NCI-H2196 treated with DMSO at 0.1 percent for 48 hours (cell line): ENCODE measurements around the gene SRPX2.

Experiments
- DNase-seq: peaks from one replicate; lab custom pipeline; 2025; ENCODE audit not compliant: unreplicated experiment; lab: John Stamatoyannopoulos, UW

Gene SRPX2

DNA sequence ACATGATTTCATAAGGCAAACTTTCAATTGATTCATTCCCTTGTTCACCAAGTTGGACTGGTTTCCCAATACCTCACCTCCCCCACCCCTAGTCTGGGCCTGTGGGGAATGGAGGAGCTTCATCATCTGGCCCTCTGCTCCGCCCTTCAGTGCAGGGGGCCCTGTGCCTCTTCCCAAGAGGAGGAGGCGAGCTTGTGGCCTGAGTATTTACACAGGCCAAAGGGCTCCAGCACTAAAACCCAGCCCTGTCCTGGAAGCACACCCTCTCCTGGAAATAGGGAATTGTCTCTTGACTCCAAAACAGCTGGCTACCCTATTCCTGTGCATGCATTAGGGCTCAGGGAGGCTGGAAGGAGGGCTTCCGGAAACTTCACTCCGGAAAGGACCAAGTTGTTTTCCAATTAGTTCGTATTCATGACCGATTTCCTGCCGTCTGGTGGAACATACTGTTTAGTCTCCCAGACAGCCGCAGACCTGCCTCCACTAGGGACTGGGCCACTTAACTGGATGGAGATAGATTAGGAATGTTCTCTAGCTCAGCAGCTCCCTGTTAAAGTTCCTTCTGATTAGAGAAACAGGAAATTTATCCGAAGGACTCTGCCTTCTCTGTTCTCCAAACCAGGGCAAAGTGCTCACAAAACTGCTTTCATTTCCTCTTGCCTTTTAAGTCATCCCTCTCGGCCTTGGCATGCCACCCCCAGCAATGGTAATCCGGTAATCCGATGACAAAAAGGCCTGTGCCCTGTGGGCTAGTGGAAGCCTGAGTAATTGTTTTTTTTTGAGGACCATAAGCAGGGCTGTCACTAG is 5.8 kb downstream of the SRPX2 start:
- DNase-seq, result no peak

DNA sequence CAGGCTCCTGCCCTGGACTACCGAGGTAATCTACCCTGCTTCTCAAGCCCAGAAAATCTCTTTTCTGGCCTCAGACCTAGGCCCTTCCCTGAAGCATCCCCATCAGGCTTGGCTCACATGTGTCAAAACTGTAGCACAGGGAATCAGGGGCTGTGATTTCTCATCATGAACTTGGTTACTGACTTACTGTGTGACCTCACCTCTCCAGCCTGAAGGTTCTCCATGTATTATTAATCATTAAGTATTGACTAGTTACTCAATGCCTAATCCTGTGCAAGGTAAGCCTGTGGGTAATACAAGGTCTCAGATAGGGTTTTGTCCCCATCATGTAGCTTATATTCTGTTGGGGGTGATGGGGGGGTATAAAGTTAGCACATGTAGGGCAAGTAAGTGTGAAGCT is 6.8 kb downstream of the SRPX2 start:
- DNase-seq, result no peak

DNA sequence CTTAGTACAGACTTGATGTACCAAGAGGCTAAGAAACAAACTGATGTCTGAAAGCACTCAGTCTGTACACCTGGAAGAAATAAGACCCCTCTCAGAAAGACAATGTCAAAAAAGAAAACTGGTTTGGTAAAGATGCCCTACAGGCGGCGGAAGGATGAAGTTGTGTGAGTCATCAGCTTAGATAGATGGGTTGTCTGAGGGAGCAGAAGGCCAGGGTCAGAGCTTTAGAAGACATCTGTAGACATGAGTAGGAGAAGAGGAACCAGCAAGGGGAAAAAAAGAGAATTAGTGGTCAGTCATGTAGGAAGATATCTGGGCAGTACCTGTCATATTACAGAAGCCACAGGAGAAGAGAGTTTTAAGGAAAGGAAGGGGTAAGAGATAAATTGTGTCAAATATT is 8.3 kb downstream of the SRPX2 start:
- no peak for DNase-seq

DNA sequence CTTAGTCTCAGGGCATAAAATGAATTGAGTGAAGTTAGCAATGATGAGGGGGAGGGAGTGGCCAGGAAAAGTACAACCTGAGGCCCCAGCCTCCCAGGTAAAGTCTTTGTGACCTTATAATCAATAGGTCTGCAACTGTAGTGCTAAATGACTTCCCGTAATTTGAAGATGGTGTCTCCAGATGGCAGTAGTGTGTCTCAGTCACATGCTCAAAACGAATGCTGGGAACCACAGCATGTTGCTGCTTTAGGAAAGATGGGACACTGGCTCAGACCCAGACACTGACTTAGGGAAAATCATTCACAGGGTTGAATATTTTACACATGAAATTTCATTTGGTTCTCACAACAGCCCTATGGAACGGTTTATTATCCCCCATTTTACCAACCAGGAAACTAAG is 10.3 kb downstream of the SRPX2 start:
- DNase-seq, result no peak

GRCh38 chrX:100658941-100659381 is 15.0 kb downstream of the SRPX2 start:
- no peak for DNase-seq

DNA sequence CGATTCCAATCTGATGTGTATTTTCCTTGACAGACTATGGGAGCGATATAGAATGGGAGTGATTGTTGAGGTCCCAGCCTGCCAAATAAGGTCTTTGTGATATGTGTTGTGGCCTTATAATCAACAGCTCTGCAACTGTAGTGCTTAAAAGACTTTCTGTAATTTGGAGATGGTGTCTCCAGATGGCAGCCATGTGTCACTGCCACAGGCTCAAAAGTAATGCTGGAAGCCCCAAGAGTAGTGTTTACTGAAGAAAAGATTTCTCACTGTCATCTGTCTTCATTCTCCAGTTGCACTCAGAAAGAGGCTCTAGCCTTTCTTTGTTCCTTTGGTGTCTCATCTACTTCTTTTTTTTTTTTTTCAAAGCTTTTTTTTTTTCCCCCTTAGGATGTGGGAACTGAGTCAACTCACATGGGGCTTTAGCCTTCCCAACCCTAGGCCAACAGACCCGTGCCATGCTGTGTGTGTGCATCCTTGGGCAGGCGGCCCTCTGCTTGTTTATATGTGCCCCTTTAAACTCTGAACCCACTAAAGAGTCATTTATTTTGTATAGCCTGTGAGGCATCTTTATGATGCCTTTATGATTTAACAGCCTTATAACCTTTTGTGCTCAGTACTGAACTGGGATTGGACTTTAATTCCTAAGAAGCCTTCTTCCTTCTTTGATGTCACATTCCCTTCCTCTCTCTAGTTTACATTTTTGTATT is 15.6 kb downstream of the SRPX2 start:
- no peak for DNase-seq

- DNase-seq, result no peak
Observed at GRCh38 chrX:100662170-100662569, 18.2 kb downstream of the SRPX2 start.

DNA sequence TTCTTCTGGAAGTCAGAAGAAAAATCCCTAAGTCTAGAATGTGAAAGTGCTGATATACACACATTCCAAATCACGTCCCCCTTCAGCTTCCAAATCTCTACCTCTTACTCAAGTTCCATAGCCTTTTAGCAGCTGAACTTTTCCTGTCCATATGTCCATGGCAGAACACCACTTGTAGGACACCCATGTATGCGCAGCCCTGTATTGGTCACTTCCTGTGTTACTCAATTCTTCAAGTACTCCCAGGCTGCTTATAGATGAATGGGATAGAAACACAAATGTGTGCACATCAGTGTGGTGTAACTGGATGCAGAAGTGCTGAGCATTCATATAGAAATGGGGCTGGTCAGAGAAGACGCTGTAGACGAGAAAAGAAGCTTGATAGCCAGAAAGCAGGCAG is 18.8 kb downstream of the SRPX2 start:
- no peak for DNase-seq

GRCh38 chrX:100663642-100664041 is 19.6 kb downstream of the SRPX2 start:
- no peak for DNase-seq

DNA sequence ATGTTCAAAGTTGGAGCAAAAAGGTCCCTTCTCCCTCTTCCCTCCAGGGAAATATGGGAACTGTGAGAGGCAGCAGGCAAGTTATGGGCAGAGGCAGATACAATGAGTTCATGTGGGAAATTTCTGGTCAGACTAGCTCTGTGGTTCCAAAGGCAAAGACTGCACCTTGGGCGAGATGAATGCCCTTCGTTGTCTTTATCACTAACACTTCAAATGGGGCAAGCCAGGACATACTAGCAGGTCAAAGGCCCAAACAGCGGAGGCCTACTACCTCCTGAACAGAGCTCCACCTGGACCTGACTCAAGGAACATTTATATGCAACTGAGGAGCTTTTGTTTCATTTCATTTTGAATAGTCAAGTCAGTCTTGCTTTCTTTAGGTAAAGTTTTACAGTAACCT is 29.0 kb downstream of the SRPX2 start:
- no peak for DNase-seq

DNA sequence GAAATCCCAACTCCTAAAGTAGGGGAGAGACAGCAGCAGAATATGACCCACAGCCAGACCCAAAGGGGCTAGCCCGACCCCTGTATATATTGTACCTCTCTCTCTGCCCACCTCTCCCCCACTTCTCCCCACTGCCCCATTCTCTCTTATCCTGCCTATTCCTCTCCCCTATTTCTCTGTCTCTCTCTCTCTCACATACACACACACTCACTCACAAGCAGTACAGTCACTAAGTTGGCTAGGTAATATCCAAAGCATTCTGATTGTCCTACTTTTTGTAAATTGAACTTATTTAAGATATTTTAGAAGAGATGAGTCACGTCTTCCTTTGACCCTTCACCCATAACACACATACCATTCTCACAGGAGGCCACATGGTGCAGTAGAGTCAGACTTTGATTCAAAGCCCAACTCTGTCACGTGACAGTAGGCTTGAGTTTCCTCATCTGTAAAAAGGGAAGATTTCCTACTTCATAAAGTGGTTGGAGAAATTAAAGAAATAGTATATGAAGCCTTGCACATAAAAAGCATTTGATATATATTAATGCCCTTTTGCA is 29.5 kb downstream of the SRPX2 start:
- no peak for DNase-seq

DNA sequence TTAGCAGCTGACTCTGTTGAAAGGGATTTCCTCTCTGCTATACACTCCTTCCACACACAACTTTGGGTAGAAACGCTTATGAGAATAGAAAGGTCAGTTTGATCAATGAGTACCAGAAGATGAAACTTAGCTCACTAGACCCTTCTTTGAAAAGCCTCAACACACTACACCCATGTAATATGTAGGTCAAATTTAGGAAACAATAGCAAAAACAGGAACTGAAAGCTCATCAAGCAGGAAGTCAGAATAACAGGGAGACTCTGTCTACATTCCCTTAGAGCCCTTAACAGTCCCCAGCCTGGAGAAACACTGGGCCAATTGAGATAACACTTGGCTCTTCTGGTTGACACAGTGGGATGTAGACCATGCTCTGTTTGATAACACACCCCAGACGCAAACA is 30.7 kb downstream of the SRPX2 start:
- DNase-seq, result no peak

DNA sequence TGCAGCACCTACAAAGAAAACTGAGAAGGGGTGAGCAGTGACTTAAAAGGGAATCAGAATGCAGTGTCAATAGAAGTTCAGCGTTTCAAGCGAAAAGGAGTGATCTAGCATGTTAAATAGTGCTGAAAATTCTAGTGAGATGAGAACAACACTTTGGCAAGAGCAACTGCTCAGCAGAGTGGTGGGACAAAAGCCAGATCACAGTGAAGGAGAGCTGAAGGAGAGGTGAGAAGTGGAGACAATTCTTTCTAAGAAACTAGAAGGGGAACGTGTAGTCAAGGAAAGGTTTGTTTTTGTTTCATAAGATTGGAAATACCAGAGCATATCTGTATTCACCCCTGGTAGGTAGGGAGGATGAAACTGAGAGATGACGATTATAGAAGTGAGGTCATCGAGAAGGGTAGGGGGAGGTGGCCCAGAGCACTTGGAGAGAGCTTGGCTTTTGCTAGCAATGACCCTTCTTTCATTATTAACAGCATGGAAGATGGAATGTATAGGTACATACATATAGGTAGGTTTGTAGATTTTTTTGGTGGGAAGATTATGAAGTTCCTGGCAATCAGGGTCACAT is 33.7 kb downstream of the SRPX2 start:
- DNase-seq, result no peak

DNA sequence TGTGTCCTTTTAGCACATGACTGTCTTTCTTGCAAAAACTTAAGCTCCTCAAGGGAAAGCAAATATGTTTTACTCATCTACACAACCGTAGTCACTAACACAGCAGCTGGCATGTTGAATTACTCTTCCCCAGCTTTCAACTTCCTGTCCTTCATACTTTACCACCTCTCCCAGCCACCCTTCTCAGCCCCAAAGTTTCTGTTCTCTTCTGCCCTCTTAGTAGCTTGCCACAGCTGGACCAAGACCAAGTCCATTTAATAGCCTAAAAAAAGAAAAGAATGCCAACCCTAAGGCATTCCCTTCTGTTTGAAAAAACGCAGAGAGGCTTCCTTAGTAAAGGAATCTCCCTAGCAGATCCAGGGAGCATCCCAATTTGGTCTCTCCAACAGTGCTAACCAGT is 36.8 kb downstream of the SRPX2 start:
- no peak for DNase-seq

- no peak for DNase-seq
Observed at GRCh38 chrX:100681599-100681998, 37.6 kb downstream of the SRPX2 start.

- DNase-seq, result no peak
Observed at GRCh38 chrX:100682939-100683338, 38.9 kb downstream of the SRPX2 start.

DNA sequence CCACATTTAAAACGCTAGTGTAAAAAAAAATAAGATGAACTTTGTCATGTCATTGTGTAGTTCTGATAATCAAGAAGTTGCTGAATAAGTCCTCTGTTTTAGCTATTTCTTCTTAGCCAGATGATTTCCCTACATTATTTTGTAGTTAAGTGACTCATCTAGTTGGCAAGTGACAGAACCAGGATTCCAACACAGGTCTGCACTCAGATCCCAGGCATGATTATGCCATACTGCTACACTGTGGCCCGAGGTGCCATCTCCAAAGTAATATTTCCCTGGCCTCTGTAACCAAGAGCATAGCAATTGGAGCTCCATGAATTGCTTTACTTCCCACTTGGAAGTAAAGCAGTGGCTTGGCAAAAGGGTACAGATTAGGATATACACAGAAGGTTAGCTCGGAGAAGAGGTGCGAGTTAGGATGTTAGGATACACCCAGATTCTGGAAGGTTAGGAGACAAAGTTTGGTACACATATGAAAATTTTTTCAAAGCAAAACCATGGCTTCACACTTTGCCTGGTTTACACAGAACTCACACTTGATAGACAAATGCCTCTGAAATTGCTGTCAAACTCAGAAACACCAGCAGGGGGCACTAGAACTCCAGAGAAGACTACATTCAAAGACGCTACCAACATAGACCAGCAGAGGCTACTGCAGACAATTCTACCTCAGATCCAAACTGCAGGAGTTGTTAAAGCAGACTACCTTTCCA is 41.4 kb downstream of the SRPX2 start:
- peak; percentile 22 for DNase-seq

GRCh38 chrX:100685997-100686305 is 42.0 kb downstream of the SRPX2 start:
- DNase-seq, result no peak

DNA sequence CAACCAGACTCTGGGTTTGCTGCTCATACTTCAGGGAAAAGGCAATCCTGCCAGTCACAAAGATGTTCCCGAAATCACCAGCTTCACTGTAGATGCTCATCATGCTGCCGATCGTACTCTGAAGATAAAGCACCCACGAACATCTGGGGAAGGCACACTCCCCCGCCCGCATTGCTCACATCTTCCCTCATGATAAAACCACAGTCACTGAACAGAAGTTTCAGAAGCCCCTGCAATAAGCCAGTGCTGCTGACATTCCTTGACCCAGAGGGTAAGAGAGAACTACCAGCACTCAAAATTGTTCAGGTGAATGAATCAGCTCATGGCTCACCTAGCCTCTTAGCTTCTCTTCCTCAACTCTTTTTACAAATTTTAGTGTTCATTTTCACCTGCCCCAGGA is 43.1 kb downstream of the SRPX2 start:
- DNase-seq, result no peak

- DNase-seq, result no peak
Observed at GRCh38 chrX:100687546-100687945, 43.5 kb downstream of the SRPX2 start.

GRCh38 chrX:100695302-100695701 is 51.3 kb downstream of the SRPX2 start:
- DNase-seq, result no peak
